OCI-LY3 (cell line): ENCODE results near the gene PTPRN2.
"Not testable (repeated sequence)": the region's sequence is repeated elsewhere in the genome, so short reads cannot be mapped to it uniquely, and the experiment has no call there.

Experiments used
- H2AFZ ChIP-seq: fragments of 200-600, 300-600 bp; shearing (Covaris generic); 2 replicates; pipeline ENCODE4 v1.6.0; 2014; ENCODE audit warnings: antibody characterized with exemption, low read depth, low read length
- H3K27ac ChIP-seq: fragments of 200-600, 300-600 bp; sonication (generic); 2 replicates; pipeline ENCODE4 v1.5.1; 2014; ENCODE audit warnings: mild to moderate bottlenecking, low read length, moderate library complexity, mixed read lengths
- H3K27me3 ChIP-seq: fragments of 200-600, 300-600 bp; sonication (generic); 2 replicates; pipeline ENCODE4 v1.6.1; 2014; ENCODE audit warnings: low read depth, low read length, mixed read lengths
- H3K36me3 ChIP-seq: fragments of 200-600, 300-600 bp; sonication (generic); replicated peaks from 2 replicates; pipeline ENCODE3; 2014; ENCODE audit warnings: low read depth, low read length, mixed read lengths
- H3K4me1 ChIP-seq: fragments of 300-600, 200-600 bp; sonication (generic); 2 replicates; pipeline ENCODE4 v1.6.1; 2014; ENCODE audit warnings: low read length, mixed read lengths
- H3K4me2 ChIP-seq: fragments of 200-600, 300-600 bp; sonication (generic); 2 replicates; pipeline ENCODE4 v1.6.1; 2014; ENCODE audit warnings: low read length, mixed read lengths
- H3K4me3 ChIP-seq: fragments of 300-600, 200-600 bp; sonication (generic); 2 replicates; pipeline ENCODE4 v1.5.1; 2014; ENCODE audit warnings: antibody characterized with exemption, mild to moderate bottlenecking, low read length, moderate library complexity
- H3K79me2 ChIP-seq: fragments of 300-600, 200-600 bp; shearing (Covaris generic); 2 replicates; pipeline ENCODE4 v1.6.1; 2014; ENCODE audit warnings: mild to moderate bottlenecking, low read length, mixed read lengths
- H3K9ac ChIP-seq: fragments of 300-600, 200-600 bp; shearing (Covaris generic); 2 replicates; pipeline ENCODE4 v1.6.0; 2014; ENCODE audit warnings: mild to moderate bottlenecking, low read length, moderate library complexity
- H3K9me3 ChIP-seq: fragments of 200-600, 300-600 bp; shearing (Covaris generic); 2 replicates; pipeline ENCODE4 v1.6.1; 2014; ENCODE audit warnings: low read length, mixed read lengths; ENCODE audit not compliant: insufficient read depth
- H4K20me1 ChIP-seq: fragments of 200-600, 300-600 bp; sonication (generic); 2 replicates; pipeline ENCODE4 v1.6.1; 2016; ENCODE audit warnings: low read length, mixed read lengths; ENCODE audit not compliant: insufficient read depth
- EZH2phosphoT487 ChIP-seq: fragments of 200-600 bp; shearing (Covaris generic); IDR thresholded peaks from 2 replicates; pipeline ENCODE4 v1.6.1; 2018; ENCODE audit warnings: antibody characterized with exemption, mixed run types, low read depth
- TF ChIP-seq, protein P1 (sequence below): fragments of 200-600, 300-600 bp; sonication (generic); IDR thresholded peaks from 2 replicates; pipeline ENCODE4 v1.5.1; 2014; ENCODE audit warnings: antibody characterized with exemption, low read length, low read depth

PTPRN2 gene

DNA sequence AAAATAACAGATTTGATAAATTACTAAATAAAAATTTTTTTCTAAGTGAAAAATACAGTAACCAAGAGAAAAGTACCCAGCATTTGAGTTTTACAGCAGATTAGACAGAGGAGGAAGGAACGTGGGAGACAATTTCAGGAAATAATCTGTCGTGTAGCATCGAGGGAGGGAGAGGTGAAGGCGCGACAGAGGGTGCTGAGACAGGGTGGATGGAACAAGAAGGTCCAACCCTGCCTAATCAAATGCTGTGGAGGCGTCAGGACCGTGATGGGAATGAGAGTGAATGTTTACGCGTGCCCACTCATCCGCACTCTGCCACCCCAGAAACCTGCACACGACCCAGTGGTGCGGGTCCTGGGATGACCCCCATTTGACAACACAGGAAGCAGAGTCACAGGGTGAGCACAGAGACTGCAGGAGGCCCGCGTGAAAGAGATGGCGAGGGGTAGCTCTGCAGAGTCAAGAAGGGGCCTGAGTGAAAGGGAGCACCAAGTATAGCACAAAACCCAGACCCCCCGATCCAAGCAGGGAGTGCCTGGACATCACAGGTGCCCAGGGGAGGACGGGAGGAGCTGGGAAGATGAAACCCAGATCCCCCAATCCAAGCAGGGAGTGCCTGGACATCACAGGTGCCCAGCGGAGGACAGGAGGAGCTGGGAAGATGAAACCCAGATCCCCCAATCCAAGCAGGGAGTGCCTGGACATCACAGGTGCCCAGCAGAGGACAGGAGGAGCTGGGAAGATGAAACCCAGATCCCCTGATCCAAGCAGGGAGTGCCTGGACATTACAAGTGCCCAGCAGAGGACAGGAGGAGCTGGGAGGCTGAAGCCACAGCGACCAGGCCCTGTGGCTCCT lies 691.9 kb downstream of the PTPRN2 start:
- Histone ChIP-seq H3K79me2 (no peaks in the 10 kb centered on the region), H2AFZ (no peak overlapping the region), H3K9me3 (no peaks in the 10 kb centered on the region), H3K27ac (no peak overlapping the region), H3K9ac (no peak overlapping the region), H4K20me1 (no peaks in the 10 kb centered on the region), H3K4me2 (no peak overlapping the region), H3K36me3 (no peaks in the 10 kb centered on the region), H3K4me1 (no peaks in the 10 kb centered on the region), H3K4me3 (no peak overlapping the region), H3K27me3 (no peaks in the 10 kb centered on the region)
- TF ChIP-seq, protein P1, sequence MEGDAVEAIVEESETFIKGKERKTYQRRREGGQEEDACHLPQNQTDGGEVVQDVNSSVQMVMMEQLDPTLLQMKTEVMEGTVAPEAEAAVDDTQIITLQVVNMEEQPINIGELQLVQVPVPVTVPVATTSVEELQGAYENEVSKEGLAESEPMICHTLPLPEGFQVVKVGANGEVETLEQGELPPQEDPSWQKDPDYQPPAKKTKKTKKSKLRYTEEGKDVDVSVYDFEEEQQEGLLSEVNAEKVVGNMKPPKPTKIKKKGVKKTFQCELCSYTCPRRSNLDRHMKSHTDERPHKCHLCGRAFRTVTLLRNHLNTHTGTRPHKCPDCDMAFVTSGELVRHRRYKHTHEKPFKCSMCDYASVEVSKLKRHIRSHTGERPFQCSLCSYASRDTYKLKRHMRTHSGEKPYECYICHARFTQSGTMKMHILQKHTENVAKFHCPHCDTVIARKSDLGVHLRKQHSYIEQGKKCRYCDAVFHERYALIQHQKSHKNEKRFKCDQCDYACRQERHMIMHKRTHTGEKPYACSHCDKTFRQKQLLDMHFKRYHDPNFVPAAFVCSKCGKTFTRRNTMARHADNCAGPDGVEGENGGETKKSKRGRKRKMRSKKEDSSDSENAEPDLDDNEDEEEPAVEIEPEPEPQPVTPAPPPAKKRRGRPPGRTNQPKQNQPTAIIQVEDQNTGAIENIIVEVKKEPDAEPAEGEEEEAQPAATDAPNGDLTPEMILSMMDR = no peak
- no peak for TF ChIP-seq EZH2phosphoT487

DNA sequence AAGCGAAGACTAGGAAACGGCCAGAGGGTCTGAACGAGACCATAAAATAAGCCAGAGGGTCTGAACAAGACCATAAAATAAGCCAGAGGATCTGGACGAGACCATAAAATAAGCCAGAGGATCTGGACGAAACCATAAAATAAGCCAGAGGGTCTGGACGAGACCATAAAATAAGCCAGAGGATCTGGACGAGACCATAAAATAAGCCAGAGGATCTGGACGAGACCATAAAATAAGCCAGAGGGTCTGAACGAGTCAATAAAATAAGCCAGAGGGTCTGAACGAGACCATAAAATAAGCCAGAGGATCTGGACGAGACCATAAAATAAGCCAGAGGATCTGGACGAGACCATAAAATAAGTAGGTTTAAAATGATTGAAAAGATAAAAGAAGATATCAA lies 692.5 kb downstream of the PTPRN2 start:
- not testable (repeated sequence) for H3K9me3 ChIP-seq, H3K27me3 ChIP-seq, H3K4me3 ChIP-seq, H3K9ac ChIP-seq, H4K20me1 ChIP-seq, H2AFZ ChIP-seq, H3K4me1 ChIP-seq, H3K36me3 ChIP-seq, H3K4me2 ChIP-seq, H3K27ac ChIP-seq, H3K79me2 ChIP-seq

DNA sequence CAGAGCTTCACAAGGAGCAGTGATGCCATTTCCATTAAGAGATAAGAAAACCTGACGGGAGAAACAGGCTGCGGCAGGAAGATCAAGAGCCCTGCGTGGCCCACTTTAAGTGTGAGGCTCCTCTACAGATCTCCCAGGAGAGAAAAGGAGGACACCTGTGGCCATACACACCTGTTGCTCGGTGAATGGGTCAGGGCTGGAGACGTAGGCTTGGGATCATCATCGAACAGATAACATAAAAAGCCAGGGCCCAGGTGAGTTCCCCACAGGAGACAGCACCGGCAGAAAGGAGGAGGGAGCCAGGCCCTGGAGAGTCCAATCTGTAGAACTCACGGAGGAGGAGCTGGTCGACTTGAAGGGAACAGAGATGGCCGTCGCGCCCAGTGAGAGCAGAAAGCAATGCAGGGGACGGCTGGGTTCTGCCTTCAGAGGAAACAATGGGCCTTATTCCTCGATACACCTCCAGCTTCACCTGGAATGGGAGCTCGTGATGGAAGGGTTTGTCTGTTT lies 694.0 kb downstream of the PTPRN2 start:
- H2AFZ ChIP-seq = no peak overlapping the region
- no peaks in the 10 kb centered on the region for H3K4me1 ChIP-seq
- no peak overlapping the region for H3K27ac ChIP-seq
- no peak overlapping the region for H3K9ac ChIP-seq
- H3K79me2 ChIP-seq = no peaks in the 10 kb centered on the region
- no peaks in the 10 kb centered on the region for H3K27me3 ChIP-seq
- no peaks in the 10 kb centered on the region for H3K9me3 ChIP-seq
- no peaks in the 10 kb centered on the region for H3K36me3 ChIP-seq
- H4K20me1 ChIP-seq = no peaks in the 10 kb centered on the region
- no peak overlapping the region for H3K4me3 ChIP-seq
- H3K4me2 ChIP-seq = no peak overlapping the region
- TF ChIP-seq, protein P1 = no peak
- TF ChIP-seq EZH2phosphoT487 = no peak

DNA sequence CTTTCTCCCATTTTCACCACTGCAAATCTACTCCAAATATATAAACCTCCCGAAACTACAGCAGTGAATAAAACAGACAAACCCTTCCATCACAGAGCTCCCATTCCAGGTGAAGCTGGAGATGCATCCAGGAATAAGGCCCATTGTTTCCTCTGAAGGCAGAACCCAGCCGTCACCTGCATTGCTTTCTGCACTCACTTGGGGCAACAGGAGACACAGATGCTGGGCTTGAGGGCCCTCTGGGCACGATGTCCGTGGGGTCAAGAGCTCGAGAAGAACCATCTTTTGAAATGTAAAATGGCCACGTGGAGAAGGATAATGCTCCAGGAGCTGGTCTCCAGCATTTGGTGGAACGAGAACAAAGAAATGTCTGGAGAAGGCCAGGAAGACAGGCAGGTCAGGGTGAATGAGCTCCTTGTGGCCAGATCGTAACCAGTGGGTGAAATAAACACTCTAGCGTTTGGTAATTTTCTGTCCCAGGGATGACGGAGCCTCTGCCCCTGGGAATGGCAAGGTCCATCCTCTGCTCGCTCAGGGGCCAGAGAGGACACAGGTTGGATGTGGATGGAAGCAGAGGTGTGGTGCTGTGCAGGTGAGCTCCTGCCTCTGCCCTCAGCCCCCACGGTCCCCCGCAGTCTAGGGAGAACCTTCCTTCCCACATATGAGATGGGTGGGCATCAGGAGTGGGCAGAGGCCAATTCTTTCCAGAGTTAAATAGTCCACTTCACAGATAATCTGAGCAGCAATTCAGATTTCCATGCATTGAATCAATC lies 694.7 kb downstream of the PTPRN2 start:
- Histone ChIP-seq H3K4me3 (no peak overlapping the region), H3K4me1 (no peaks in the 10 kb centered on the region), H2AFZ (no peak overlapping the region), H4K20me1 (no peaks in the 10 kb centered on the region), H3K27ac (no peak overlapping the region), H3K79me2 (no peaks in the 10 kb centered on the region), H3K36me3 (no peaks in the 10 kb centered on the region), H3K4me2 (no peak overlapping the region), H3K9ac (no peak overlapping the region), H3K9me3 (no peaks in the 10 kb centered on the region), H3K27me3 (no peaks in the 10 kb centered on the region)
- TF ChIP-seq EZH2phosphoT487 = no peak
- TF ChIP-seq, protein P1 = no peak
